Peyer's patch (tissue), 4 donors: ENCODE measurements around the gene SEC16B. TPM values are rescaled to one million over a fixed set of nuclear protein-coding genes. Genes with fewer than 3 reads are reported as not detected.

Experiments
- DNase-seq, 3 donors: peaks; one replicate each; pipeline ENCODE4 v3.0.0-alpha.2; 2017 to 2019
- H3K27ac ChIP-seq, 4 donors: fragments of 200-600 bp; sonication (generic); one replicate each; pipeline ENCODE4 v1.5.1; 2016 to 2019
- H3K27me3 ChIP-seq, 2 donors: fragments of 200-600 bp; sonication (generic); one replicate each; pipeline ENCODE4 v1.5.1; 2019
- H3K36me3 ChIP-seq, 3 donors: fragments of 200-600 bp; sonication (generic); one replicate each; pipeline ENCODE4 v1.5.1; 2016 to 2019
- H3K4me1 ChIP-seq, 4 donors: fragments of 200-600 bp; sonication (generic); one replicate each; pipeline ENCODE4 v1.5.1; 2016 to 2019
- H3K4me3 ChIP-seq, 4 donors: fragments of 200-600 bp; sonication (generic); 1 replicate in 3 of 4; 2 replicates in 1 of 4; pipeline ENCODE4 v1.5.1; 2016 to 2019; ENCODE audit warnings: mild to moderate bottlenecking in 1 of 4
- H3K9me3 ChIP-seq, 4 donors: fragments of 200-600 bp; sonication (generic); one replicate each; pipeline ENCODE4 v1.5.1; 2016 to 2019; ENCODE audit warnings: mild to moderate bottlenecking in 1 of 4
- POLR2A ChIP-seq, 2 donors: fragments of 450-650 bp; IDR thresholded peaks; one replicate each; pipeline ENCODE4 v1.5.1; 2017; ENCODE audit warnings: antibody characterized with exemption in 2 of 2, mild to moderate bottlenecking in 2 of 2, moderate library complexity in 2 of 2
- total RNA-seq, 4 donors: library from RNA; depleted of rRNA; stranded (reverse); fragments of >200 nt; gene quantifications; one replicate each; pipeline ENCODE4 v1.1.0, GENCODE V29; 2016
- TF ChIP-seq, protein P1 (sequence below), 6 experiments: fragments of 450-650 bp in 4 of 6; fragments of 200-600 bp in 2 of 6; sonication (generic) in 1 of 6; IDR thresholded peaks; one replicate each; pipeline ENCODE4 v1.5.1; 2017 to 2019; ENCODE audit warnings: antibody characterized with exemption in 6 of 6, mild to moderate bottlenecking in 3 of 6, moderate library complexity in 1 of 6

Gene SEC16B
- total RNA-seq, 4 donors from 2014 or later, result 20.6 to 147 (median 55.0) TPM

DNA sequence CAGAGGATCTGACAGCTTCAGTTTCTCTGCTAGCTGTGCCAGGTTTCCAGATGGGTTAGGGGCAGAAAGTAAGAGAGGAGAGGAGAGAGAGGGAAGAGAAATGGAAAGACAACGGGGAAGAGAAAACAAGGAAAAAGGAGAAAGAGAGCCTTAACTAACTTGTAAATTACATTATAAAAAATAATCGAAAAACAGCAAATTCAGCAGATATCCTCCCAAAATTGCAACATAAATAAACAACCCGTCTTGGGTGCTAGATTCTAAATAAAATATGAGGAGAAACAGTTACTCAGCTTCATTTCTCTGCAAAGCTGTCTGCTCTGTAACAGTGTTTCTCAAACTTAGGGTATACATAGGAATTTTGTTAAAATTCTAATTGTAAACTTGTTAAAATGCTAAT lies 29.2 kb downstream of the SEC16B start:
- Histone ChIP-seq H3K9me3 (no peaks in the 10 kb centered on the region), H3K4me3 (no peak overlapping the region), H3K4me1 (no peaks in the 10 kb centered on the region), H3K27ac (no peak overlapping the region), H3K36me3 (peaks cover 0 to 77% (median 0%) of the 10 kb centered on the region in 3 donors), H3K27me3 (no peaks in the 10 kb centered on the region)
- no peak for DNase-seq
- TF ChIP-seq, protein P1, sequence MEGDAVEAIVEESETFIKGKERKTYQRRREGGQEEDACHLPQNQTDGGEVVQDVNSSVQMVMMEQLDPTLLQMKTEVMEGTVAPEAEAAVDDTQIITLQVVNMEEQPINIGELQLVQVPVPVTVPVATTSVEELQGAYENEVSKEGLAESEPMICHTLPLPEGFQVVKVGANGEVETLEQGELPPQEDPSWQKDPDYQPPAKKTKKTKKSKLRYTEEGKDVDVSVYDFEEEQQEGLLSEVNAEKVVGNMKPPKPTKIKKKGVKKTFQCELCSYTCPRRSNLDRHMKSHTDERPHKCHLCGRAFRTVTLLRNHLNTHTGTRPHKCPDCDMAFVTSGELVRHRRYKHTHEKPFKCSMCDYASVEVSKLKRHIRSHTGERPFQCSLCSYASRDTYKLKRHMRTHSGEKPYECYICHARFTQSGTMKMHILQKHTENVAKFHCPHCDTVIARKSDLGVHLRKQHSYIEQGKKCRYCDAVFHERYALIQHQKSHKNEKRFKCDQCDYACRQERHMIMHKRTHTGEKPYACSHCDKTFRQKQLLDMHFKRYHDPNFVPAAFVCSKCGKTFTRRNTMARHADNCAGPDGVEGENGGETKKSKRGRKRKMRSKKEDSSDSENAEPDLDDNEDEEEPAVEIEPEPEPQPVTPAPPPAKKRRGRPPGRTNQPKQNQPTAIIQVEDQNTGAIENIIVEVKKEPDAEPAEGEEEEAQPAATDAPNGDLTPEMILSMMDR (IDR thresholded peaks at IDR 0.05), result no peak
- no peak for TF ChIP-seq POLR2A (IDR thresholded peaks at IDR 0.05)

DNA sequence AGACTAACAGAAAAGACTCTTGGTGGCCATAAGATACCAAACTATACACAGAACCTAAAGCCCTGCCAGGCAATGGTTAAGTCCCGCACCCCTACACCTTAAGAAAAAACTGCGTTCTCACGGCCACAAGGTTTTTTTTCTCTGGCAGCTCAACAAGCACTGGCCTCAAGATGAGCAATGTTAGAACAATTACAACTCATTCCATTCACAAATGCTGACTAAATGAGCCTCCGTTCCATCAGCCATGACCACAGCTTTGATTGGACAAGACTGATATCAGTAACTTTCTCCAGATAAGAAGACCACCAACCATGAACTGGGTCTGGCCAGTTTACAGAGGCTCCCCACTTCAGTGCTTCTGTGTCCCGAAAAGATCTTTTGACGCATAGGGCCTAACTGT lies 31.9 kb downstream of the SEC16B start:
- TF ChIP-seq POLR2A (IDR thresholded peaks at IDR 0.05), result no peak
- TF ChIP-seq, protein P1 (IDR thresholded peaks at IDR 0.05), result no peak
- no peaks in the 10 kb centered on the region for H3K4me1 ChIP-seq
- no peak for DNase-seq
- peaks cover 0 to 68% (median 0%) of the 10 kb centered on the region in 3 donors for H3K36me3 ChIP-seq
- no peaks in the 10 kb centered on the region for H3K27me3 ChIP-seq
- no peak overlapping the region for H3K4me3 ChIP-seq
- no peaks in the 10 kb centered on the region for H3K9me3 ChIP-seq
- no peak overlapping the region for H3K27ac ChIP-seq

DNA sequence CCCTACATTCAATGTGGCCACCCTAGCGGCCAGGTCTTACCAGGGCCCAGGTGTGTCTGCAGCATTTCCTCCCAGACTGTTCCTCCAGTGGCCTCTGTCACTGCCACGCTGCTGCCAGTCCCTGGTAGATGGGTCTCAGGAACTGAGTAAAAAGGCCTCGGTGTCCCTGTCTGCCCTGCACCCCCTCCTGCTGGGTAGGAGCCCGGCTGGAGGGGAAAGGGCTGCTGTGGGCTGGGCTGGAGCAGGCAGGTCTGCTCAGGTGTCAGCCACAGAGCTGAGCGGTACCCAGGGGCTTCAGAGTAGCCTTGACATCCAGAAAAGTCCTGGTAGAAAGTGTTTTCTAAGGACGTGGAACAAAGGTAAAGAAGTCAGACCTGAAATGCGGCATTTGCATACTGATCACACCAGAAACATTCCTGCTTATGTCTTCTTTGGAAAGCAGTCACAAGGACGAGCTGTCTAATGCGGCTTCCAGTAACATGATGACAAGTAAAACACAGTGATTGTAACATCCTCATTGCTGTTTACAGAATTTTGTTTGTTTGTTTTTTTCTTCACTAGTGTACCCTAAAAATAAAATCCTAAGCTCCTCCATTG lies 32.6 kb downstream of the SEC16B start:
- H3K36me3 ChIP-seq, result peaks cover 0 to 68% (median 0%) of the 10 kb centered on the region in 3 donors
- DNase-seq, result no peak
- H3K4me1 ChIP-seq, result no peaks in the 10 kb centered on the region
- H3K27ac ChIP-seq, result no peak overlapping the region
- H3K4me3 ChIP-seq, result no peak overlapping the region
- no peaks in the 10 kb centered on the region for H3K9me3 ChIP-seq
- TF ChIP-seq, protein P1 (IDR thresholded peaks at IDR 0.05), result no peak
- TF ChIP-seq POLR2A (IDR thresholded peaks at IDR 0.05), result no peak
- no peaks in the 10 kb centered on the region for H3K27me3 ChIP-seq

DNA sequence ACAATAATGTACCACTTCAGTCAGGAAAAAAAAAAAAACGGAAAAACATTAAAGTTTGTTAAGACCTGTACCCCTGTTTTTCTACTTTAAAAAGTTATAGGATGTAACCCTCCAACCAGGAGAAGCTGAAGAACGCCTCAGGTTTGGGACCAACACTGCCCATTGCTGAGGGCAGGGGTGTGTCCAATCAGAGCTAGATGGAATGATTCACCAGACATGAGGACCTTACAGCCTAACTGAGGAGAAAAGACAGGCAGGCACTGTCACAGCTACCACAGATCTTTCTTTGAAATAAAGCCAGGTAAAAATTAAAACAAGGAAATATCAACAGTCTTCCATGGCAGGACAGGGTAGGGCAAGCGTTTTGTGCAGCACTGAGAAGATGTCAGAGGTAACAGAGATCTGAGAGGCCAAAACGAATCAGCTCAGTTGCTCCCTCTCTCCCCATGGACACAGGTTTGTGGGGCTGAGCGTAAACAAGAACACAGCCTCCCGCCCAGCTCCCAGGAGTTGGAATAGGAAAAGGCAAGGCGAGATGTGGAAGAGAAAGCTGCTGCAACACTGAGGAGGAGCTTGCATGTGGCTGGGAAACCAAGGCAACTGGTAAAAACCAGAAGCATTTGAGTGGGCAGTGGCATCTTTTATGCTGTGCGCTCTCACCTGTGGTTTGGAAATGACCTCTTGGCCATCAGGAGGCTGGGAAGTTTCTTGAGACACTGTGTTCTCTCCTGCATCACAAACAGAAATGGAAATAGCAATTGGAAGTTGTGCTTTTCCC lies 34.0 kb downstream of the SEC16B start:
- no peaks in the 10 kb centered on the region for H3K9me3 ChIP-seq
- H3K4me1 ChIP-seq, result no peaks in the 10 kb centered on the region
- DNase-seq, result no peak
- H3K27ac ChIP-seq, result no peak overlapping the region
- no peak overlapping the region for H3K4me3 ChIP-seq
- TF ChIP-seq POLR2A (IDR thresholded peaks at IDR 0.05), result no peak
- TF ChIP-seq, protein P1 (IDR thresholded peaks at IDR 0.05), result no peak
- no peaks in the 10 kb centered on the region for H3K27me3 ChIP-seq
- H3K36me3 ChIP-seq, result peaks cover 0 to 65% (median 0%) of the 10 kb centered on the region in 3 donors

DNA sequence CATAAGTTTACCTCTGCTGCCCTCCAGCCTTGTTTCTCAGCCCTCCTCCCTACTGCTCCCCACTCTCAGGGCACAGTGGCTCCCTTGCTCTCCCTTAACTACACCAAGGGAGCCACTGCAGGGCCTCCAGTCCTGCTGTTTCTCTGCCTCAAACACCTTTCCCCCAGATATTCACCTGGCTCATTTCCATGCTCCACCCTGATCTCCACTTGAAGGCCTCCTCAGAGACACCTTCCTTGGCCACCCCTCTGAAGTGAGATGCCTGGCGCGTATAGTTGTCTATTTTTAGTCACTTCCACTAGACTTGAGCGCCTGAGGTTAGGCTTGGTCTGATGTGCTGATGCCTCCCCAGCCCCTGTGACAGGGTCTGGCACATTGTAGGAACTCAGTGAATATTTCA lies 34.9 kb downstream of the SEC16B start:
- no peaks in the 10 kb centered on the region for H3K9me3 ChIP-seq
- H3K4me3 ChIP-seq, result no peak overlapping the region
- TF ChIP-seq, protein P1 (IDR thresholded peaks at IDR 0.05), result no peak
- TF ChIP-seq POLR2A (IDR thresholded peaks at IDR 0.05), result no peak
- no peak overlapping the region for H3K27ac ChIP-seq
- H3K27me3 ChIP-seq, result no peaks in the 10 kb centered on the region
- peaks cover 0 to 66% (median 0%) of the 10 kb centered on the region in 3 donors for H3K36me3 ChIP-seq
- no peaks in the 10 kb centered on the region for H3K4me1 ChIP-seq
- DNase-seq, result no peak
